Measurements from ENCODE around the gene MATCAP1. TPM values are rescaled to one million over a fixed set of nuclear protein-coding genes. Genes with fewer than 3 reads are reported as not detected.

MATCAP1 gene
- total RNA-seq, 6 experiments from 2014 or later, result 3.5 to 13.8 (median 9.3) TPM

GRCh38 chr16:67188323-67188722 is 4.6 kb upstream of the MATCAP1 start:
- DNase-seq (no peak), ATAC-seq (no peak)
- no peak for TF ChIP-seq POLR2A (IDR thresholded peaks at IDR 0.05)
- TF ChIP-seq CTCF (IDR thresholded peaks at IDR 0.05), result no peak
- no CpG with 5 or more reads among the region's 4 CpGs for WGBS (ENCODE audit: insufficient coverage, low coverage, low lambda C conversion rate, missing lambda C conversion rate)
- Histone ChIP-seq H3K27ac (no peak overlapping the region), H3K27me3 (no peaks in the 10 kb centered on the region), H3K4me3 (no peak overlapping the region), H3K9me3 (no peaks in the 10 kb centered on the region), H3K36me3 (no peaks in the 10 kb centered on the region), H3K4me1 (peaks cover 0 to 32% (median 14%) of the 10 kb centered on the region in 4 donors)
- intact Hi-C loops (cut with DNase I), result no loop called here

- intact Hi-C loops (cut with DNase I), result no loop called here
- Histone ChIP-seq H3K36me3 (no peaks in the 10 kb centered on the region), H3K4me1 (peaks cover 0 to 23% (median 9%) of the 10 kb centered on the region in 4 donors), H3K27ac (no peak overlapping the region), H3K9me3 (no peaks in the 10 kb centered on the region), H3K4me3 (no peak overlapping the region), H3K27me3 (no peaks in the 10 kb centered on the region)
- WGBS (ENCODE audit: insufficient coverage, low coverage, low lambda C conversion rate, missing lambda C conversion rate), result 74% methylated on average over 4 of the region's 26 CpGs
- DNase-seq (no peak), ATAC-seq (no peak)
- TF ChIP-seq POLR2A (IDR thresholded peaks at IDR 0.05), result no peak
- TF ChIP-seq CTCF (IDR thresholded peaks at IDR 0.05), result no peak
Measured at GRCh38 chr16:67187175-67187890, 3.6 kb upstream of the MATCAP1 start.

GRCh38 chr16:67186550-67186950 is 2.8 kb upstream of the MATCAP1 start:
- WGBS (ENCODE audit: insufficient coverage, low coverage, low lambda C conversion rate, missing lambda C conversion rate), result no CpG with 5 or more reads among the region's 5 CpGs
- H3K36me3 ChIP-seq, result no peaks in the 10 kb centered on the region
- no peak for ATAC-seq
- no peak overlapping the region for H3K27ac ChIP-seq
- H3K27me3 ChIP-seq, result no peaks in the 10 kb centered on the region
- no peaks in the 10 kb centered on the region for H3K9me3 ChIP-seq
- intact Hi-C loops (cut with DNase I), result no loop called here
- DNase-seq, result no peak
- no peak overlapping the region for H3K4me3 ChIP-seq
- H3K4me1 ChIP-seq, result peaks cover 0 to 20% (median 9%) of the 10 kb centered on the region in 4 donors
- no peak for TF ChIP-seq POLR2A (IDR thresholded peaks at IDR 0.05)
- TF ChIP-seq CTCF (IDR thresholded peaks at IDR 0.05), result no peak

GRCh38 chr16:67185651-67186134 is 1.9 kb upstream of the MATCAP1 start:
- intact Hi-C loops (cut with DNase I), result no loop called here
- Histone ChIP-seq H3K36me3 (no peaks in the 10 kb centered on the region), H3K4me3 (no peak overlapping the region), H3K27ac (no peak overlapping the region), H3K27me3 (no peaks in the 10 kb centered on the region), H3K4me1 (peaks cover 0 to 17% (median 9%) of the 10 kb centered on the region in 4 donors), H3K9me3 (no peaks in the 10 kb centered on the region)
- ATAC-seq (no peak), DNase-seq (no peak)
- no peak for TF ChIP-seq CTCF (IDR thresholded peaks at IDR 0.05)
- TF ChIP-seq POLR2A (IDR thresholded peaks at IDR 0.05), result no peak
- WGBS (ENCODE audit: insufficient coverage, low coverage, low lambda C conversion rate, missing lambda C conversion rate), result 5% methylated on average over 12 of the region's 12 CpGs
